Stromal cell of bone marrow (primary cell): ENCODE data around the gene MYO18A.
"Not testable (repeated sequence)": the region's sequence is repeated elsewhere in the genome, so short reads cannot be mapped to it uniquely, and the experiment has no call there.

Source experiments
- DNase-seq: peaks from one replicate; pipeline ENCODE4 v3.0.0-alpha.2; 2012; ENCODE audit warnings: low read depth

The MYO18A gene

GRCh38 chr17:29107933-29108822 is 72.0 kb downstream of the MYO18A start:
- DNase-seq = no peak

DNA sequence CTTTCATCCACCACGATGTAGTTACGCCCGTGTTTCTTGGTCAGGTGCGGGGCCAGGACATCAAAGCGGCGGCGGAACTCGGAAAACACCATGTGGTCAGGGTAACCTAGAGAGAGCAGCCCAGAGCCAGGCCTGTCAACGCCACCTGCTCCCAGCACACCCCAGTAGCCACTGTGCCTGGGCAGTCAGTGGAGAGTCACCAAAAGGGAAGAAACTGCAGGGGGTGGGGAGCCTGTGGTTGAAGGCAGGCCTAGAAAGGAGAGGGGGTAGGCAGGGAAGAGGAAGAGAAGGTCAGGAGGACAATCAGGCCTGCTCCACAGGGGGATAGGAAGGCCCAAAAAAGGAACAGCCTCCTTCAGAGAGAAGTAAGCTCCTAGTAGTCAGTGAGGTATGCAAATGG is 73.1 kb downstream of the MYO18A start:
- DNase-seq = no peak

DNA sequence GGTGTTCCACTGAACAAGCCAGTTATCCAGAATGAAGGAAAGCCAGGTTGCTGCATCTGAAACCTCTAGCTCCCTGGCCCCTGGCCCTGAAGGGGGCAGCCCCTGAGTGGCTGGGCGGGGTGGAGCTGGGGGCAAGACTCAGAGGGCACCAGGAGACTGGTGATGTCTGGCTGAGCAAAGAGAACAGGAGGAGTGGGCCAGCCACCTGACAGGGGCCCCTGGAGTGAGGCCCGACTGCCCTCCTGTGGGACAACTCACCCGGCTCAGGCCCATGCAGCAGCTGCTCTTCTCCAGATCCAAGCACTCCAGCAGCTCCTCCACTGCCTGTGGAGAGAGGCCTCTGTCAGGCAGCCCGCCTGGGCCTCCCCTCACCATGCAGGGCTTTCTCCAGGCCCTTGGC is 76.9 kb downstream of the MYO18A start:
- no peak for DNase-seq

- DNase-seq = no peak
Measured at GRCh38 chr17:29102741-29103181, 77.4 kb downstream of the MYO18A start.

GRCh38 chr17:29102046-29102445 is 78.2 kb downstream of the MYO18A start:
- DNase-seq = no peak

DNA sequence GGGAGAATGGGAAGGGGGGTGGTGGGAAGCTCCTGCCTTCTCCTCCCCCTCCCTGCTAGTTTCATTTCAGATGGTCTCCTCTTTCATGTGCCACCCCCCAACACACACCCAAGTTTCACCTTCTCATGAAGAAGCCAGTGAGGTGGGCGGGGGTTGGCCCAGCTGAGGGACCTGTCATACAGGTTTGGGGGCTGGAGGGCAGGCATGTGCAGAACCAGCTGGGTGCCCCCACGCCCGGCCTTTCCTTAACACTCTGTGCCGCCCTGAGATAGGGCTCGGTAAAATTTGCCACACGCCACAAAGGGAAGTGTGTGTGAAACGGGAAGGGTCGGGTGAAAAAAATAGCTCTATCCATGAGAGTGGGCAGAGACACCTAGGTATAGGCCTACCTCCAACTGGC is 79.9 kb downstream of the MYO18A start:
- DNase-seq = no peak

DNA sequence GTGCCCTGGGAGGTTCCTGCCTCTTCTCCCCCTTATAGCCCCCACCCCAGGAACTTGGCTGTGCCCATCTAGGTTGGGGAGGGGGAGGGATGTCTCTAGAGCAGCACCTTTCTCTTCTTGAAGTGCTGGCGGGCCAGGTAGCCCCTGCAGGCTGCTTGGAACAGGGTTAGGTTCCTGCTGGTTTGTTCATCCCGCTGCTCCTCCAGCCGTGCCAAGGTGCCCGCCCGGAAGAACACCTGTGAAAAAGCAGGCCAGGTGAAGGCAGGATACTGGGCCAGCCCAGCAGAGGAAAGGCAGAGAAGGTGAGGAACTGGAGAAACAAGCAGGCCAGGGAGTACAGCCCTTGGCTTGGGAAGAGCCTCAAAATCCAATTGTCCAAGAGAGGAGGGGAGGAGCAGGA is 80.7 kb downstream of the MYO18A start:
- DNase-seq = no peak

GRCh38 chr17:29096094-29096493 is 84.1 kb downstream of the MYO18A start:
- DNase-seq = no peak

- DNase-seq = no peak
Measured at GRCh38 chr17:29095439-29095838, 84.8 kb downstream of the MYO18A start.

DNA sequence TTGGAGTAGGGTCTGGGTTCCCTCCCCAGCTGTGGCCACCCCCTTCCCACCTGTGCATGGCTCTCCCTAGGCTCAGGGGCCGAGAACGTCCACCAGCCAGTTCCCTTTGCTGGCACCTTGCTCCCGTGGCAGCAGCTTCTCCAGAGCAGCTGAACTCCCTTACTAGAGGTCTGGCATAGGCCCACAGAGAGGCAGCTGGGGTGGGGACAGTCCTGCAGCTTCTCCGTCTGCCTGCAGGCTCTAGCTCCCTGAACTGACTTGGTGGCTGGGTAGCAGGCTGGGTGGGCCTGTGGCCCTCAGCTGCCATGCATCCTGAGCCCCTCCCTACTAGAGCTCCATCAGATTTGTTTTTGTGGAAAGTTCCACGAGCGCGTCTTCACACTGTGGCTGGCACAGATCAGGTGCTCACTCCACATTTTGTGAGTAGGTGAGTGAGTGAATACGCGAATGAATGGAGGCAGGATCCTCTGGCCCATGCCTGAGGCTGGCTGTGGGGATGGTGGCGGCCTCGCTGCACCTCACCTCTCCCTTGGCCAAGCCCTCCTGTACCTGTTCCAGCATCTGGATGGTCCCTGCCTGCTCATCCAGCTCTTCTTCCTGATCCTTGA is 86.0 kb downstream of the MYO18A start:
- DNase-seq = no peak

- no peak for DNase-seq
Measured at GRCh38 chr17:29093090-29093871, 86.9 kb downstream of the MYO18A start.

- no peak for DNase-seq
Measured at GRCh38 chr17:29091606-29092289, 88.5 kb downstream of the MYO18A start.

DNA sequence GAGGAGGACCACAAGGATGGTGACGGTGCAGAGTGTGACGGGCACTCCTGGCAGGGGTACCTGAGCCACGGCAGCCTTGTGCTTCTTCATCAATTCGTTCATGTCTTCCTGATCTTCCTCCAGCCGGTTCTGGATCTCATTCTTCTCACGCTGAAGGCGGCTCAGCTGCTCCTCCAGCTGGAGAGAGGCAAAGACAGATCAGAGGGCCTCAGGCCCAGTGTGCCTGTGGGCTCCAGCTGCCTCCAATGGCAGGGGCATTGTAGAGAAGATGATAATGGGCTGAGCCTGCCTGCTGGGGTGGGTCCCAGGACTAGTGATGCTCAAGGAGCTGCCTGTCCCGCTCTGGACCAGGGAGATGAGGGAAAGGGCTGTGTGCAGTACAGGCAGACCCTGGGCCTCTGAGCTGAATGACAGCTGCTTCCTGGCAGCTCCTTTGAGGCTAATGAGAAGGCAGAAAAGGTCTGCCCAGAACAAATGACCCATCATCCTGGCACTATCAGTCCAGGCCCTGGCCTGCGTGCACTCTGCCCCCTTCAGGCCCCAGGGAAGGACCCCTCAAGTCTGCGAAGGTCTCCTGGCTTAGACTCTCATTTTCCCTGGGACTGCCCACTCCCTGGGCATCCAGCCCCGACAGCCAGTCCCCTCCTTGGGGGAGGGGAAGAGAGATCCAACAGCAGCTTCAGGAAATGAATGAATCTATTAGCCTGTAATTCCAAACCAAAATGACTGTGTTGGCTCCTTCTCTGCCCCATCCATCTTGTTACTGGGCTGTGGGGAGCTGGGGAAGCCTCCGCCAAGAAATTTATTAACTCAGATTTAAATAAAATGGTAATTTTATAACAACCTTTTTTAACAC is 89.2 kb downstream of the MYO18A start:
- no peak for DNase-seq

DNA sequence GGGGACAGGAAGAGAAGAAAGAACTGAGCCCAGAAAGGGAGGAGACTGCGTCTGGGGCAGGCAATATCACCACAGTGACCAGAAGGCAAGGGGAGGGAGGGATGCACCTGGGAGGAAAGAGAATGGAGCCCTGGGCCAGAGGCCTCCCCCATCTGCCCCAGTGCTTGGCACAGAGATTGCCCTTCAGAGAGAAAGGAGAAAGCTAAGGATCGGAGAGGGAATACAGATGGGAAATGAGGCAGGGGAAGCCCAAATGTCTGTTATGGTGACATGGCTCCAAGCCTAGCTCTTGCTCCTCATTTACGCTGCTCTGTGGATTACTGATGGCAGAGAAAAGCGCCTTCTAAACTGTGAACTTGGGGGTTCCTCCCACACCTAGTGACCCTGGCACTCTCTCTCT is 90.1 kb downstream of the MYO18A start:
- no peak for DNase-seq

DNA sequence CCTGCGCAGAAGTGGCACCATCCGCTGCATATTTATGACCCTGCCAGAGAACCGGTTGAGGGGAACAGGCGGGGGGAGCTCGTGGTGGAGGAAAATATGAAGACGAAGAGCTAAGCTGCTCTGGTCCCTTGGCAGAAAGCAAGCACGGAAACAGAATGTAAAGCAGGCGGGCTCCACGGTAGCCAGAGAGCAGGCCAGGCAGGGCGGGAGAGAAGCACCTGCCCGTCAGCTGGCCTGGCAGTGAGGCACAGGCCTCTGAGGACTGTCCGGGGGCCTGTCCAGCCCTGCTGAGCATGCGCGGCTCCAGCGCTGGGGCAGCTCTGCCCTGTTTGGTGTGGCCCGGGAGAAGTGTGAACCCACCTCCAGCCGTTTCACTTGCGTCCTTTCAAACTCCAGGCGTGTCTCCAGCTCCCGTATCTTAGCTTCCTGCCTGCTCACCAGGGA is 90.6 kb downstream of the MYO18A start:
- no peak for DNase-seq

- not testable (repeated sequence) for DNase-seq
Measured at GRCh38 chr17:29088782-29089181, 91.4 kb downstream of the MYO18A start.

- DNase-seq = no peak
Measured at GRCh38 chr17:29086628-29087332, 93.4 kb downstream of the MYO18A start.

GRCh38 chr17:29085223-29085622 is 95.0 kb downstream of the MYO18A start:
- no peak for DNase-seq

DNA sequence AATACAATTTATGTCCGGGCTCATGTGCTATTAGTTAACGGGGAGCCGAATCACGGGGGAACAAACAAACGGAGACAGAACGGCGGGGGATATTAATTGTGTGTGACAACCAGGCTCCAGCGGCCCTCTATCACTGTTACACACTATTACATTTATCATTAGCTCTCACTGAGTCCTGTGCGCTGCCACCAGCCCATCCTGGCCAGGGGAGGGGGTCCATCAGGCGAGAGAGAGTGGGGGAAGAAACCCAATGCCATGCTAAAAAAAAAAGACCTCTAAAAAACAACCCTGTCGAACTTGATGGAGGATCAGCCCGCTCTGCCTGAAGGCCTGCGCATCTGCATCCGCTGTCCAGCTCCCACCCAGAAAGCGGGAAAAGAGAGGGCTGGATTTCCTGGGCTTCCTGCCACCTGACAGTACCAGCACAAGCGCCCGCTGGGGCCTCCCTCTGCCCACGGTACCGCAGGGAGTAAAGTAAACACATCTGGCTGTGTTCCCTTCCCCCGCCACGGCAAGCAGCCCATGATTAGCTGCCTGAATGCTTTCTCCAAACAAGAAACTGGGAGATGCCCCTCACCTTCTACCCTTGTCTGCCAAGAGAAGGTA is 95.6 kb downstream of the MYO18A start:
- DNase-seq = no peak

DNA sequence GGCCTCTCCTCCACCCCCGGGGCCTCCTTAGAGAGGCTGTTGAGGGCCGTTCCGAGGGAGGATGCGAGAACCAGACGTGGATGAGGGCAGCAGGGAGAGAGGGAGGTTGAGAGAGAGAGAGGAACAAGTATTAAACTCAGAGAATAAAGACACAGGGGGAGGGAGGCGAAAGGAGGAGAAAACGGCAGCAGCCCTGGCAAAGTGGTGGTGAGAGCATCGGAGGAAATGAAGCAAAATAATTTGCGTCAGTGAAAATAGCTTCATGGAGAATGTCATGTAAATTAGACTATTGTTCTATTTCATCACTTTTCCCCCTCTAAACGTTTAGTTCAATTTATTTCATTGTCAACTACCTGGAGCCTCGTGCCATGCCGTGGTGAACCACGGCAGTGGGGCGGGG is 99.2 kb downstream of the MYO18A start:
- DNase-seq = no peak
